Right lobe of liver (tissue), 6 donors: Measurements from ENCODE around the gene CSF3R. TPM values are rescaled to one million over a fixed set of nuclear protein-coding genes. Genes with fewer than 3 reads are reported as not detected.
A peak's percentile ranks its signal among the peaks of the same experiment; 100 is the strongest.

Source experiments
- ATAC-seq, 4 donors: fragments of 200-7000 bp; cut with Tn5 transposase; one replicate each; pipeline ENCODE4 v1.9.1; 2020; ENCODE audit warnings: mild to moderate bottlenecking in 4 of 4, moderate library complexity in 4 of 4
- DNase-seq, 3 donors: peaks; one replicate each; pipeline ENCODE4 v3.0.0-alpha.2; 2020
- H3K27ac ChIP-seq, 3 donors: fragments of 200-600 bp; one replicate each; pipeline ENCODE4 v1.8.0; 2022
- H3K27me3 ChIP-seq, 2 donors: fragments of 200-600 bp; one replicate each; pipeline ENCODE4 v1.8.0; 2022
- H3K36me3 ChIP-seq, 4 donors: fragments of 200-600 bp; sonication (generic) in 1 of 4; one replicate each; pipeline versions ENCODE4 v1.5.1 to v1.8.0; 2017 to 2022; ENCODE audit warnings: control low read depth in 1 of 4
- H3K4me1 ChIP-seq, 4 donors: fragments of 200-600 bp; sonication (generic) in 1 of 4; one replicate each; pipeline versions ENCODE4 v1.5.1 to v1.8.0; 2017 to 2022; ENCODE audit warnings: control low read depth in 1 of 4
- H3K4me3 ChIP-seq, 3 donors: fragments of 200-600 bp; one replicate each; pipeline ENCODE4 v1.8.0; 2022
- H3K9me3 ChIP-seq, 4 donors: fragments of 200-600 bp; sonication (generic) in 1 of 4; one replicate each; pipeline versions ENCODE4 v1.5.1 to v1.8.0; 2017 to 2022; ENCODE audit warnings: control low read depth in 1 of 4
- POLR2A ChIP-seq: fragments of 450-650 bp; IDR thresholded peaks from one replicate; pipeline ENCODE4 v1.6.1; 2017; ENCODE audit warnings: antibody characterized with exemption, mild to moderate bottlenecking
- WGBS: methylation state at CpG from one replicate; pipeline ENCODE4 v1.1.6; 2018; ENCODE audit warnings: low coverage, low lambda C conversion rate; ENCODE audit not compliant: insufficient coverage; ENCODE audit errors: missing lambda C conversion rate; 5-methylcytosine and 5-hydroxymethylcytosine counted together
- intact Hi-C, 2 donors: fragments of 100-400 bp; cut with DNase I; formaldehyde crosslinking; loops; one replicate each; pipeline versions ENCODE4 v1.11.2 to v1.14.1; 2022
- total RNA-seq, 6 experiments: library from RNA; depleted of rRNA in 2 of 6; stranded (reverse); fragments of >200 nt in 2 of 6; fragmentation: NEBNext Ultra II Directional in 3 of 6; extraction: Animal tissue kit (Norgen Biotek cat#: 25700) in 3 of 6; gene quantifications; one replicate each; pipeline versions ENCODE4 v1.1.0 to v1.2.4, GENCODE V29; 2016 to 2023
- TF ChIP-seq, protein P1 (sequence below), 4 donors: fragments of 200-600 bp in 3 of 4; fragments of 450-650 bp in 1 of 4; IDR thresholded peaks; one replicate each; pipeline versions ENCODE4 v1.5.1 to v1.8.0; 2016 to 2022; ENCODE audit warnings: antibody characterized with exemption in 4 of 4, mild to moderate bottlenecking in 2 of 4
- donor health status: DM: no; HTN: yes; CAD: no.
- donor health status: DM: no; HTN: no; CAD: no.
- donor health status: DM: no; HTN: no; CAD: no.
- donor health status: DM: no; HTN: yes; CAD: no.
- donor health status: DM: no; HTN: yes; CAD: no.

Gene CSF3R
- total RNA-seq, 6 experiments from 2014 or later = 4.1 to 14.0 (median 9.5) TPM

DNA sequence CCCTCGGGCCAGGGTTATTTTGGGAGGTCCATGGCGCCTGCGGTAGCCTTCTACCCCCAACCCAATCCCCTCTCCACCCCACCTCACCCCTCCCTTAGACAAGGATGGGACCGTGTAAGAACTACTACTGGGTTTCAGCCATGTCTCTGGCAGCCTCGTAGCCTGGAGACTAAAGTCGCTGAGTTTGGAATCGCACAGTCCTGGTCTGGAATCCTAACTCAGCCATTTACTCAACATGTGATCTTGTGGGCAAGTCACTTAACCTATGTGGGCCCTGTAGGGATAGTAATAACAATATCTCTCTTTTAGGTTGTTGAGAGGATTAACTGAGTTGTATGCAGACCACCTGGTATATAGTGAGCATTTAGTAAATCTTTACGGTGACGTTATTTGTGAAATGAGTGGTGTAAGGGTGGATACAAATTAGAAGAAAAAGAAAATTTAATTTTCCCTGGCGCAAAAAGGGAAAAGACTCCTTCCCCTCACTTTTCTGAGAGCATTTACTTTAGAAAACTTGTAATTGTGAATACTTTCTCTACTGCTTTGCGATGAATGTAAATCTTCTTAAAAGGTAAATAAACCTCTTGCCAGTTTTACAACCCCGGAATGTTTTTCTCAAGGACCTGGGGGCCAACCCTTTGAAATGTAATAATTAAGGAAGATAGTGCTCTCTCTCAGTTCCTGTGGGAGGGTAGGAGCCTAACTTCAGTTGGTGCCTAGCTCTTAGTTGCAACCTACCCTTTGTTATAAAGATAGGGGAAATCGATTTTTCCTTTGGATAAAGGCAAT lies 17.9 kb downstream of the CSF3R start:
- intact Hi-C loops = no loop called here

DNA sequence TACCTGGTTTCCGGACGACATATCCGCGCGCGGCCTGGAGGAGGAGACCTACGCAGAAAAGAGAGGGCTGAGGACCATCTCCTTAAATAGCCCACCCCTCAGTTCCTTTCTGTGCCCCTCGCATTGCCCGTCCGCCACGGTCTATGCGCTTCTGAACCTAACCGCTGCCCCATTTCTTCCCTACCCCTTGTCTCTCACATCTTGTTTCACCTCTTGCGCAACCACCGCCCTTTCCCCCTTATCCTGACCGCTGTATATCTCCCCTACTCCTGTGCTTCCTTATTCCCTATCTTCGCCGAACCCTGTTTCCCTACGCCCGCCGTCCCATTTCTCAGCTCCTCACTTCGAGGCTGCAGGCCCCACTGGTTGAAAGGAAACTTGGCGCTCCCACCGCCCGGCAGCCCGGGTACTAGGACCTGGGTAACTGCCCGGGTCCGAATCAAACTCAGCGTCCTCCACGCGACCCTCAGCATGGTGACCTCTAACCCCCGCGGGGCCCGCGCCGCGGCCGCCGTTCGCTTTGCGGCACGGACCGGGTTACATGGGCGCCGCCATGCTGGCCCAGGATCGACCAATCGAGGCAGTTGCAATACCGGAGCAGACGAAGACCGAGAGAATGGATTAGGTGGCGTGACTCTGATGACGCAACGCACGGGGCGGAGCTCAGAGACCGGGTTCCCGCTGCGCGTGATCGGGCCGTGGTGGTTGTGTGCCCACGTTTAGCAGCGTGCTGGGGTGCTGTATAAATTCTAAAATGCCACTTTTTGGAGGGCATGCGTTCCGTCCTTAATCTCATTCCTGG lies 18.7 kb downstream of the CSF3R start, which contains the start of gene MRPS15:
TSS of gene MRPS15 (minus strand) at position 582 of the 802 bp plus-strand sequence. CDS start at position 473, 109 bp downstream.
- WGBS = under 1% methylated on average over 18 of the region's 65 CpGs
- Histone ChIP-seq H3K9me3 (no peaks in the 10 kb centered on the region), H3K36me3 (peaks cover 0 to 20% (median 0%) of the 10 kb centered on the region in 4 donors), H3K4me1 (peaks cover 0 to 6% (median 3%) of the 10 kb centered on the region in 4 donors), H3K4me3 (peak within 1 kb of the TSS; percentile 79 to 97 (median 84)), H3K27me3 (no peaks in the 10 kb centered on the region), H3K27ac (peak within 1 kb of the TSS; percentile 90 to 94 (median 93))
- peak; percentile 96 to 98 (median 97) for DNase-seq
- ATAC-seq = peak; percentile 91 to 96 (median 94)
- intact Hi-C loops = no loop called here
- TF ChIP-seq, protein P1, sequence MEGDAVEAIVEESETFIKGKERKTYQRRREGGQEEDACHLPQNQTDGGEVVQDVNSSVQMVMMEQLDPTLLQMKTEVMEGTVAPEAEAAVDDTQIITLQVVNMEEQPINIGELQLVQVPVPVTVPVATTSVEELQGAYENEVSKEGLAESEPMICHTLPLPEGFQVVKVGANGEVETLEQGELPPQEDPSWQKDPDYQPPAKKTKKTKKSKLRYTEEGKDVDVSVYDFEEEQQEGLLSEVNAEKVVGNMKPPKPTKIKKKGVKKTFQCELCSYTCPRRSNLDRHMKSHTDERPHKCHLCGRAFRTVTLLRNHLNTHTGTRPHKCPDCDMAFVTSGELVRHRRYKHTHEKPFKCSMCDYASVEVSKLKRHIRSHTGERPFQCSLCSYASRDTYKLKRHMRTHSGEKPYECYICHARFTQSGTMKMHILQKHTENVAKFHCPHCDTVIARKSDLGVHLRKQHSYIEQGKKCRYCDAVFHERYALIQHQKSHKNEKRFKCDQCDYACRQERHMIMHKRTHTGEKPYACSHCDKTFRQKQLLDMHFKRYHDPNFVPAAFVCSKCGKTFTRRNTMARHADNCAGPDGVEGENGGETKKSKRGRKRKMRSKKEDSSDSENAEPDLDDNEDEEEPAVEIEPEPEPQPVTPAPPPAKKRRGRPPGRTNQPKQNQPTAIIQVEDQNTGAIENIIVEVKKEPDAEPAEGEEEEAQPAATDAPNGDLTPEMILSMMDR (IDR thresholded peaks at IDR 0.05) = no peak
- TF ChIP-seq POLR2A = peak; percentile 82

More for the DNA sequence above, 17.9 kb downstream of the CSF3R start:
- 33% methylated on average over 10 of the region's 13 CpGs for WGBS
- Histone ChIP-seq H3K4me1 (peaks cover 0 to 6% (median 3%) of the 10 kb centered on the region in 4 donors), H3K27ac (peak overlapping the region; percentile 90 to 94 (median 93)), H3K4me3 (peak overlapping the region; percentile 79 to 97 (median 84)), H3K36me3 (peaks cover 0 to 15% (median 0%) of the 10 kb centered on the region in 4 donors), H3K9me3 (no peaks in the 10 kb centered on the region), H3K27me3 (no peaks in the 10 kb centered on the region)
- no peak for DNase-seq
- ATAC-seq = peak; percentile 43 to 65 (median 53)
- no peak for TF ChIP-seq POLR2A
- TF ChIP-seq, protein P1 (IDR thresholded peaks at IDR 0.05) = no peak

DNA sequence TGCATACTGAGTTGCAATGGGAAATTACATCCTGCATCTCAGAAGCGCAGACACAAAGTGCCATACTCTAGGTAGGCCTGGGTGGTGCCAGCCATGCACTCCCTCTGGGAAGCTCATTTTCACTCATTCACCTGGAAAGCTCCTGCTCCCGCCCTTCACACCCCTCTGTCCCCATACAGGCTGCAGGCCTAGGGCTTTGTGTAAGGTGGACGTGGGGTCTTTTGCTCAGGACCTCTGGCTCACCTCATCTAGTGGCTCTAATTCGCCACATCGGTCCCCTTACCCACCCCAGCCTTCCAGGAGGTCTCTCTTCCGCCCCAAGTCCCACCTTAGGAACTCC lies 19.3 kb downstream of the CSF3R start:
- 9% methylated on average over 5 of the region's 6 CpGs for WGBS
- intact Hi-C loops = no loop called here
- H3K4me1 ChIP-seq = peaks cover 0 to 6% (median 3%) of the 10 kb centered on the region in 4 donors
- ATAC-seq (peak in 1 of 4 donors; percentile 1), DNase-seq (no peak)
- no peaks in the 10 kb centered on the region for H3K9me3 ChIP-seq
- peak overlapping the region; percentile 79 to 97 (median 84) for H3K4me3 ChIP-seq
- H3K36me3 ChIP-seq = peaks cover 0 to 20% (median 0%) of the 10 kb centered on the region in 4 donors
- H3K27me3 ChIP-seq = no peaks in the 10 kb centered on the region
- TF ChIP-seq POLR2A = no peak
- TF ChIP-seq, protein P1 (IDR thresholded peaks at IDR 0.05) = no peak
- H3K27ac ChIP-seq = peak overlapping the region in 2 of 3 donors; percentile 90 to 94

DNA sequence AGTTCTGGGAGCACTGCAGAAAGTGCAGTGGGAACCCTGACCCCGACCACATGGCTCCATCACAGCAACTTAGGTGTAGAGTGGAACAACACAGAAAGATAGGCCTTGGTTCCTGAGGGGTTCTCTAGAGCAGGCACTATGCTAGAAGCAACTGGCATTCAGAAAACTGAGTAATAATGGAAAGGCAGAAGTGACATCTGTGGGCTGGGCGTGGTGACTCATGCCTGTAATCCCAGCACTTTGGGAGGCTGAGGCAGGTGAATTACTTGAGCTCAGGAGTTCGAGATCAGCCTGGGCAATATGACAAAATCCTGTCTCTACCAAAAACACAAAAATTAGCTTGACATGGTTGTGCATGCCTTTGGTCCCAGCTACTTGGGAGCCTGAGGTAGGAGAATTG lies 23.8 kb downstream of the CSF3R start:
- DNase-seq (no peak), ATAC-seq (no peak)
- 59% methylated on average over 3 of the region's 3 CpGs for WGBS
- H3K4me3 ChIP-seq = no peak overlapping the region
- no peak for TF ChIP-seq POLR2A
- TF ChIP-seq, protein P1 (IDR thresholded peaks at IDR 0.05) = no peak
- H3K36me3 ChIP-seq = peaks cover 0 to 53% (median 17%) of the 10 kb centered on the region in 4 donors
- H3K27ac ChIP-seq = no peak overlapping the region
- H3K9me3 ChIP-seq = no peaks in the 10 kb centered on the region
- peaks cover 0 to 6% (median 0%) of the 10 kb centered on the region in 4 donors for H3K4me1 ChIP-seq
- no peaks in the 10 kb centered on the region for H3K27me3 ChIP-seq
- intact Hi-C loops = no loop called here
